C4-2B (cell line): Measurements from ENCODE around the gene KYNU.

ENCODE experiments used
- CTCF ChIP-seq: fragments of 450-650 bp; conservative IDR thresholded peaks from 2 replicates; pipeline ENCODE4 v1.5.1; 2017; ENCODE audit warnings: mild to moderate bottlenecking
- ZFX ChIP-seq: fragments of 450-650 bp; IDR thresholded peaks from 2 replicates; pipeline ENCODE4 v1.6.1; 2017

DNA sequence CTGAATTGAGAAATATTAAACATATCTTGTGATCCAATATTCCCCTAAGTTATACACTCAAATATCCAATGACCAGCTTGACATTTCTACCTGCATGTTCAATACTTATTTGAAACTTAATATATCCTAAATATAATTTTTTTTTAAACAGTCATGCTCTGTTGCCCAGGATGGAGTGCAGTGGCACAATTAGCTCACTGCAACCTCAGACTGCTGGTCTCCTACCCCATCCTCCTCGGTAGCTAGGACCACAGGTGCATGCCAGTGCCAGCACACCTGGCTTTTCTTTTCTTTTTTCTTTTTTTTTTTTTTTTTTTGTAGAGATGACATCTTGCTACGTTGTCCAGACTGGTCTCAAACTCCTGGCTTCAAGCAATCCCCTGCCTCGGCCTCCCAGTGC is 4.2 kb downstream of the KYNU start:
- no peak for TF ChIP-seq CTCF
- no peak for TF ChIP-seq ZFX
